Neural progenitor cell (in vitro differentiated cells): ENCODE measurements around the gene TENT5C.

Experiments
- EZH2 ChIP-seq: fragments of 200-600 bp; sonication (generic); IDR thresholded peaks from 2 replicates; pipeline ENCODE4 v1.6.1; 2017; ENCODE audit warnings: antibody characterized with exemption, mild to moderate bottlenecking, moderate library complexity
- TF ChIP-seq, protein P1 (sequence below): fragments of 200-600 bp; sonication (generic); IDR thresholded peaks from 2 replicates; pipeline ENCODE4 v1.5.1; 2017; ENCODE audit warnings: antibody characterized with exemption, mild to moderate bottlenecking

DNA sequence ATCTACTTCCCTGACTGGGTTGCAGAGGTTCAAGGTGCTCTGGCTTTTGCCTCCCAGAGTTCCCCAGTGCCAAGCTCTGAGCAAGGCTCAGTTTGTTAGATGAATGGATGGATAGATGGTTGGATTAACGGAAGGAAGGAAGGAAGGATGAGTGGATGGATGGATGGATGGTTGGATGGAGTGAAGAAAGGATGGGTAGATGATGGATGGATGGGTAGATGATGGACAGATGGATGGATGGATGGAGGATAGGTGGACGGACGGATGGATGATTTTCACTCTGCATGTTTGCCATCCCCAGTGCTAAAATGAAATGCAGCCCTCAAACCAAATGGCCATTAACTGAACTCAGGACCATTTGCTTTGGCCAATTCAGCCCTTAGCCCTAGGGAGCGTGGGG is 27.4 kb upstream of the TENT5C start:
- TF ChIP-seq, protein P1, sequence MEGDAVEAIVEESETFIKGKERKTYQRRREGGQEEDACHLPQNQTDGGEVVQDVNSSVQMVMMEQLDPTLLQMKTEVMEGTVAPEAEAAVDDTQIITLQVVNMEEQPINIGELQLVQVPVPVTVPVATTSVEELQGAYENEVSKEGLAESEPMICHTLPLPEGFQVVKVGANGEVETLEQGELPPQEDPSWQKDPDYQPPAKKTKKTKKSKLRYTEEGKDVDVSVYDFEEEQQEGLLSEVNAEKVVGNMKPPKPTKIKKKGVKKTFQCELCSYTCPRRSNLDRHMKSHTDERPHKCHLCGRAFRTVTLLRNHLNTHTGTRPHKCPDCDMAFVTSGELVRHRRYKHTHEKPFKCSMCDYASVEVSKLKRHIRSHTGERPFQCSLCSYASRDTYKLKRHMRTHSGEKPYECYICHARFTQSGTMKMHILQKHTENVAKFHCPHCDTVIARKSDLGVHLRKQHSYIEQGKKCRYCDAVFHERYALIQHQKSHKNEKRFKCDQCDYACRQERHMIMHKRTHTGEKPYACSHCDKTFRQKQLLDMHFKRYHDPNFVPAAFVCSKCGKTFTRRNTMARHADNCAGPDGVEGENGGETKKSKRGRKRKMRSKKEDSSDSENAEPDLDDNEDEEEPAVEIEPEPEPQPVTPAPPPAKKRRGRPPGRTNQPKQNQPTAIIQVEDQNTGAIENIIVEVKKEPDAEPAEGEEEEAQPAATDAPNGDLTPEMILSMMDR: no peak
- no peak for TF ChIP-seq EZH2
